Skin epidermis (tissue), 12 donors: ENCODE data around the gene ZHX3.
A peak's percentile ranks its signal among the peaks of the same experiment; 100 is the strongest.

Source experiments
- H3K27ac ChIP-seq, 21 experiments: fragments of 200-600 bp; sonication (generic) in 11 of 21; one replicate each; pipeline ENCODE4 v1.5.0; 2020; ENCODE audit warnings: mild to moderate bottlenecking in 3 of 21, inconsistent platforms in 2 of 21, moderate library complexity in 2 of 21
- H3K4me3 ChIP-seq, 7 experiments: fragments of 200-600 bp; sonication (generic) in 2 of 7; one replicate each; pipeline ENCODE4 v1.5.0; 2020; ENCODE audit warnings: inconsistent platforms in 2 of 7, mild to moderate bottlenecking in 2 of 7, moderate library complexity in 1 of 7

The ZHX3 gene

DNA sequence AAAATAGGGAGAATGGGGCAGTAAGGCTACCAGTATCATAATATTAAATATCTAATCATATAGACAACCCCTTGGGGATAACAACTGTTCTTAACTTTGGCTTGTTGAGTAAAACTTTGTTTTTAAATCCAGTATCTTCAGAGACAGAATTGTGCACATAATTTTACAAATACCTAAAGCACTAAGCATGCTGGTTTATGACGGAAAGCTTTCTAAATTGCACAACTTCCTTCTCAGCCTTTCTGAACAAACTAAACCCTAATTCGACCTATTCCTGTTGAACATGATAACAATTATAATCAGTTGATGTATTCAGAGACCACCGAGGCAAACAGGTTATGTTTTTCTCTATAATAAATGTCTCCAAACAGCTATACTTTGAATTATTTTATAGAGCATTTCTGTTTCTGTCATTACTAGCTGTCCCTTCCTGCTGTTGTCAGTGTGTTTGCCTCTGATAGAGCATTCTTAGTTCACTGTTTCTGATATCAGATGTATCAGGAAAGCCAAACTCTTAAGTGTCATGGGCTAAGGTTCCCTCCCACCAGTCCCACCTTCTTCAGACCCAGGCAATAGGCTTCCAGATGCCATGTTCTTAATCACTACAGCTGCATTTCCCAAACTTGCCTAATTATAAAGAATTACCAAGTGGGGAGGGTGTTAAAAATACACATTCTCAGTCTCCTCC is 8.7 kb downstream of the ZHX3 start:
- no peak overlapping the region for H3K4me3 ChIP-seq
- H3K27ac ChIP-seq = peak overlapping the region in 7 of 21 experiments; percentile 17 to 75 (median 51)

DNA sequence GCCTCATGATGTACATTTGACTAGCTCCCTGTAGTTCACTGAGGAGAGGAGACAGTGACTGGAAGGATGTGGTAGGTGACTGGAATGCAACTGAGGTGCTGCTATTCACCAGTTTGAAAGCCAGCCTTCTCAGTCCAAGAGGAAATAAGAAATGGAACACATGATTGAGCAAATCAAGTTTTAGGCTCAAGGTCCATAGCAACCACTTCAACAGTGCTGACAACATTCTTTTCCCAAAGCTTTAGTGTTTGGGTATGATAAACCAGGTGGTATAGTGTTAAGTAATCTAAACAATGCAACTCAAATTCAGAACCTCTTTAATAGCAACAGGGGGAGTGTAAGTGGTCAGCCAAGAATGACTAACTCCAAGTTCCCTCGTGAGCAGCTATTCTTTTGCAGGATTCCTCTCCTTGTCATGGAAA is 9.2 kb downstream of the ZHX3 start:
- Histone ChIP-seq H3K27ac (peak overlapping the region in 4 of 21 experiments; percentile 3 to 75 (median 34)), H3K4me3 (no peak overlapping the region)

DNA sequence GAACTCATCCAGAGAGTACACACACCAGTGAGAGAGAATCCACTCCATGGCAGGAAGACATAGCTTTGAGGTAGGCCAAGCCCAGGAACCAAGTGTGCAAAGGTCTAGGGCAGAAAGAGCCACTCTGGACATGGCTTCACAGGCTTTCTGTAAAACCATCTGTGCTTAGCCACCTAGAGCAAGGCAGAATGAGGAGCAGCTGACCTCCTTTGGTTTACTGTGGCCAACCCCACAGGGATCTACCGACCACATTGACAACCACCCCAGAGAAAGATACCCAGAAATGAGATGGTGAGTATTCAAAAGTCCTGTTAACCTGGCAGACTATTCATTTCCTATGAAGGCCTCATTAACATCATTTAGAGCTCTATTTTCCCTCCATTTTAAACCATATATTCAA is 10.5 kb downstream of the ZHX3 start:
- Histone ChIP-seq H3K27ac (no peak overlapping the region), H3K4me3 (no peak overlapping the region)

DNA sequence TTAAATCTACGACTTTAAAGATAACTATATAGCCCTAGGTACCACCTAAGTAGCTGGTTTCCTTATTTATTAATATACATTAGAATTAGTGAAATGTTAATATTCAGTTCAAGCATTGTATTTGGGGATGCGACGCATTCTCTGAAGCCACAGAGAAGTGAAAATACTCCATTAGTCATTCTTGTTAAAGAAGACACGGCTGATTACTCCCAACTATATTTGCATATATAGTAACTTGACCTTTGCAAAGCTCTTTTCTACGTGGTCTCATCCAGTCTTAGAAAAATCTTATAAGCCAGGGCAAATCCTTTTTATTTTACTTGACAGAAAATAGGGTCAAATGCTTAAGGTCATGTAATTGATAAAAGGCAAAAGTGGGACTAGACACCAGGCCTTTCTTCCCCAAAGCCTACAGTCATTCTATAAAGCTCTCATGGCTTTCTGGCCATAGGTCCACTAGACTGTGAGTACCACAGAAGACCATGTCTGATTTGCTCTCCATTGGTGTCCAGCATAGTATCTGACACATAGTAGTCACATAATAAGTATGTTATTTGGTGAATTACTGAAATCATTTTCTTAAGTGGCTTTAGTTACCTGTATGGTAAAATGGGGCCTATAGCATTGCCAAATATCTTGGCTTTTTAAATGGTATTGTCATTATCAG is 11.3 kb downstream of the ZHX3 start:
- no peak overlapping the region for H3K27ac ChIP-seq
- no peak overlapping the region for H3K4me3 ChIP-seq

DNA sequence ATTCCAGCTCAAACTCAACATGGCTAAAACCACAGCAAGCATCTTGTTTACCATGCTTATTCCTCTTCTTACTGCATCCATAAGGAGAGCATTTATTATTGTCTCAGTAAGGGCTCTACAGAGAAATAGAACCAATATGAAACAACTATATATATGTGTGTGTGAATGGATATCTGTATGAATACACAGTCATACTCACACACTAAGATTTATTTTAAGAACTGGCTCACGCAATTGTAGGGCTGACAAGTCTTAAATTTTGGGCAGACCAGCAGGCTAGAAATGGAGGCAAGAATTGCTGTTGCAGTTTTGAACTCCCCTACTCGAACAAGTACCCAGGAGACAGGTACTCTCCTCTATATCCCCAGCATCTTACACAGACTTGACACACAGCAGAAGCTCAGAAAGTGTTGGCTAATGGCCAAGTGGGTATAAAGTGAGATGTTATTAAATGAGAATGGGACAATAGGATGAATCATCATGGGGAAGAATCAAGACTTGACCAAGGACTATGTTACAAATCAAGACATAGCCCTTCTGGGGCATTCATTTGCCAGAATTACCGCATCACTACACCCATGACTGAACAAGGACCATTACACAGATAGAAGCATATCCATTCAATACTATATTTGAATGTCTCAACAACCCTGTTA is 13.0 kb downstream of the ZHX3 start:
- no peak overlapping the region for H3K4me3 ChIP-seq
- H3K27ac ChIP-seq = no peak overlapping the region

DNA sequence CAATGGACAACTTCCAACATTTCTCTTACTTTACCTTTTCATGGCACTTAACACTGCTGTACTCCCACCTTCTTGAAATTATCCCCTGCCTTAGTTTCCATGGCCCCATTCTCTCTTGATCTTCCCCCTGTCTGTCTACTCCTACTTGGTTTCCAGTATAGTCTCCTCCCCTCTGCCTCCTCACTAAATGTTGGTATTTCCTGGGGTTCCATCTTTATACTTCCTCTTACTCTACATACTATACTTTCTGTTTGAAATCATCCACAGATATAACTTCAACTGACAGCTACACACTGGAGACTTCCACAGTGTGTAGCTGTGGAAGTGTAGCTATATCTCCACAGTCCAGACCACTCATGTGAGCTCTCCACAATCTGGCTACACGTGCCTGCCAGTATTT is 13.5 kb downstream of the ZHX3 start:
- Histone ChIP-seq H3K27ac (no peak overlapping the region), H3K4me3 (no peak overlapping the region)

DNA sequence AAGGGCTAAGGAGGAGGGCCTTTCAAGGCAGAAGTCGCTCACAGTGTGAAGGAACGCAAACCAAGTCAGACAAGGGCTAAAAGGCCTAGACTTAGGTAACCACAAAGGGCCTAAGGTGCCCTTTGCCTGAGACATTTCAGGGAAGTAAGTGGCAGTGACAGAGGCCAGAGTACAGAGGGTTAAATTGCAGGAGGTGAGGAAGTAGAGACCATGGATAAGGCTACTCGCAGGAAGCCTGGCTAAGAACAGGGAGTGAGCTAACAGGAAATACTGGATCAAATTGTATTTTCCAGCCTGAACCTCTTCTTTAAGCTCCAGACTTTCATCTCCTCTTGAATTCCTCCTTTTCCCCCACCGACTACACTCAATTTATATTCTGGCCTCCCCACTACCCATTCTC is 16.6 kb downstream of the ZHX3 start:
- no peak overlapping the region for H3K4me3 ChIP-seq
- H3K27ac ChIP-seq = peak overlapping the region in 4 of 21 experiments; percentile 13 to 32 (median 26)

DNA sequence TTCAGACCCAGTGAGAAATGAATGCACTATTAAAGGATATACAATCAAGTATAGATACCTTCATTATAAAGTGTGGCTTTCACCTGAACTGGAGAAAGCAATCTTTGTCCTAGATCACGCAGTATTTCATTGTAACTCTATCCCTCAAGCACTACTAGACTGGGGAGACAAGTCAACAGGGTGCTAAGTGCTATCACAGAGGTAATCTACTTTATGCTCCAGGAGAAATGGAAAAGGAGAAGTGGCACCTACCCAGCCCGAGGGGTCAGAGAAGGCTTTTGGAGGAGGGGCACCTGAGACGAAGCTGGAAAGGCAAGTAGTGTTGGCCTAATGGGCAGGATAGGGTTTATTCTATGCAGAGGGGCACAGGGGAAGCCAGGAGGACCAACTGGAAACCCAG is 17.1 kb downstream of the ZHX3 start:
- Histone ChIP-seq H3K27ac (peak overlapping the region in 1 of 21 experiments; percentile 49), H3K4me3 (no peak overlapping the region)

DNA sequence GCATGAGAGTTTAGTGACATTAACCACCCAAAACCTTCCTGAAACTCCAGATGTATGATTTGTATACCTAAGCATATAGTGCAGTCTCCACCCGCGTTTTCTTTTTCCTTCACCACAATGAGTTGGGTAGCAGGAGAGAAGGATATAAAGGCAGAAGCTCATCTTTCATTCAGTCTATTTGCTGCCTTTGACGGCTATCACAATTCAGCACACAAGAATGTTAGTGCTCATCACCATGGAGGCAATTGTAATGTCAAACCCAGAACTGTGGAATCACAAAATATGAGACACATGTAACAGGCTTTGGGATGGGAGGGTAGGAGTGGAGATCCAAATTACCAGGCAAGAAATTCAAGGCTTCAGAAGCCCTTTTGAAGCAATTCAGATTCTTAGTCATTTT is 17.6 kb downstream of the ZHX3 start:
- H3K27ac ChIP-seq = no peak overlapping the region
- H3K4me3 ChIP-seq = no peak overlapping the region

DNA sequence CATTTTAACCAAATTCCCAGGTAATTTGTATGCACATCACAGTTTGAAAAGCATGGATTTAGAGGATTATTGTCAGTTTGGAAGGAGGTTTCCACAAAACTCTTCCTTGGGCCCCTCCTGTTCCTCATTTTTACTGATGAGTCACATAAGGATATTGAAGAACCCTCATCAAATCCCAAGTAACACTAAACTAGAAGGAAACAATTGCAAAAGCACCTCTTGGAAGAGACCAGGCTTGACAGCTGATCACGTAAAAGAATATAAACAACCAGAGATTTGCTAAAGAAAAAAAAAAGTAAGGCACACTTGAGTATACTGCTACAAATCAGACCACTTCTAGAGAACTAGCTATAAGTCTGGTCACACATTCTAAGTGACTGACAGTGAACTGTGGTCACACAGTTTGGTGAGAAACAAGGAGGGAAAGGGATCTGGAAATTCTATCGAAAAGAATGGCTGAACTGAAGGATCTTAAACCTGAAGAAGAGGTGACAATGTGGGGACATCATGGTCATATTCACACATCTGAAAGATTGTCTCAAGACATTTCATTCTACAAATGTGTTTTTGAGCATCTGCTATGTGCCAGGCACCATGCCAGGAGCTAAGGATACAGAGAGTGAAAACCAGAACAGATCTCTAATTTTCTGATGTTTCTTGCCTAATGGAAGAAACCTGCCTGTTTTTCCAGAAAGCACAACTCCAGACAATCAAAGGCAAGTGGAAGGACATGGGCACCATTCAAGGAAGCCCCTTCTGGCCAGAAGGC is 24.1 kb downstream of the ZHX3 start:
- H3K4me3 ChIP-seq = no peak overlapping the region
- H3K27ac ChIP-seq = peak overlapping the region in 4 of 21 experiments; percentile 7 to 58 (median 38)

DNA sequence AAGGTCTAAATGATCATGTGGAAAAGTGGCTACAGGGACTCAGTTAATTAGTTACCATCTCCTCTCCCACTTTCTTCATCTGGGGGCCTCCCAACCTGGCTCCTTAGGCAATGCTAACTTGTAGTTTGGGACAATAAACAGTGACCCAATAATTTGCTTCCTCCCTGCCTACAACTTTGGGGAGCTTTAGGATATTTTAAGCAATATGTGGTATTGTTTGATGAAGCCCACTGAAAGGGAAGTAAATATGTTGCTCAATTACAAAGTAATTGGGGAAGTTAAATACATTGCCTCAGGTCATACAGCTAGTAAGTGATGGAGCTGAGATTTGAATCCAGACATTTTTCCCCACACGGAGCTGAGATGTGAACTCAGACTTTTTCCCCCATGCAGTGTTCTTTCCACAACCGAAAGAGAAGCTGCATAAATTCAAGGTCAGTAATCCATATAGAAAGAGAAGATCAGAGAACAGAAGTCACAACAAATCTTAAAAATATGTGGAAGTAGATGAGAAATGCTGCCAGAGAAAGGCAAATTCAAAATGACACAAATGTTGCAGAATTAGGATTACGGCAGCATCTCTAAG is 26.6 kb downstream of the ZHX3 start:
- H3K4me3 ChIP-seq = no peak overlapping the region

DNA sequence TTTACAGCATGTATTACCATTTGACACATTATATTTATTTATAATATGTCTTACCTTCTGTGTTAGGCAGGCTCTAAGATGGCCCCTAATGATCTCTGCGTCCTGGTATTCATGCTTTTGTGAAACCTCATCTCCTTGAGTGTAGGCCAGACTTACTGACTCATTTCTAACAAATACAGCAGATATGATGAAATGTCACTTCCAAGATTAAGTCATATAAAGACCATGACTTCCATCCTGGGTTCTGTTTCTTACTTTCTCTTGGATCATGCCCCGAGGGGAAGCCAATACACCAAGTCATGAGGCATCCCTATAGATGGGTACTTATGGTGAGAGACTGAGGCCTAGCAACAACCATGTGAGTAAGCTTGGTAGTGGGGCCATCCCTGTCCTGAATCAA is 30.2 kb downstream of the ZHX3 start:
- no peak overlapping the region for H3K4me3 ChIP-seq
- H3K27ac ChIP-seq = no peak overlapping the region

More for the DNA sequence above, 26.6 kb downstream of the ZHX3 start:
- H3K27ac ChIP-seq = no peak overlapping the region

DNA sequence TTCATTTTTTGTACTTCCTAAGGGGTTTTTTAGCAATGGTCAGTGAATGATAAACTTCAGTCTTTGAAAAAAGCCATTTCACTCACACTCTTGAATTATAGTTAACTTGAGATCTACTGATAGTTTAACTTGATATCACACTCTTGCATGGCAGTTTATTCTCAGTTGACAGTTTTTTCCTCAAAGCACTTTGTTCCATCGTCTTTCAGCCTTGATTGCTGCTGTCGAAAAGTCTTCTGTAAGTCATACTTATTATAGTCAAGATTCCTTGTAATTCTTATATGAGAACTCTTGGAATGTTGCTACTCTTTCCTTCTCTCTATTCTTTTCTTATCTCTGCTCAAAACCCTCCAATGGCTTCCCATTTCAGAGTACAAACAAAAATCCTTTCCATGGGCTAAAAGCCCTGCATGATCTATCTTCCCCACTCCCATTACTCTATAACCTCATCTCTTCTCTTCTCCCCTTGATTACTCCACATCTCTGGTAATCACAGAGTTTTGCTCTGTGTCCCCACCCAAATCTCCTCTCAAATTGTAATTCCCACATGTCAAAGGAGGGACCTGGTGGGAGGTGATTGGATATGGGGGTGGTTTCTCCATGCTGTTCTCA is 31.2 kb downstream of the ZHX3 start:
- H3K27ac ChIP-seq = no peak overlapping the region
- no peak overlapping the region for H3K4me3 ChIP-seq

DNA sequence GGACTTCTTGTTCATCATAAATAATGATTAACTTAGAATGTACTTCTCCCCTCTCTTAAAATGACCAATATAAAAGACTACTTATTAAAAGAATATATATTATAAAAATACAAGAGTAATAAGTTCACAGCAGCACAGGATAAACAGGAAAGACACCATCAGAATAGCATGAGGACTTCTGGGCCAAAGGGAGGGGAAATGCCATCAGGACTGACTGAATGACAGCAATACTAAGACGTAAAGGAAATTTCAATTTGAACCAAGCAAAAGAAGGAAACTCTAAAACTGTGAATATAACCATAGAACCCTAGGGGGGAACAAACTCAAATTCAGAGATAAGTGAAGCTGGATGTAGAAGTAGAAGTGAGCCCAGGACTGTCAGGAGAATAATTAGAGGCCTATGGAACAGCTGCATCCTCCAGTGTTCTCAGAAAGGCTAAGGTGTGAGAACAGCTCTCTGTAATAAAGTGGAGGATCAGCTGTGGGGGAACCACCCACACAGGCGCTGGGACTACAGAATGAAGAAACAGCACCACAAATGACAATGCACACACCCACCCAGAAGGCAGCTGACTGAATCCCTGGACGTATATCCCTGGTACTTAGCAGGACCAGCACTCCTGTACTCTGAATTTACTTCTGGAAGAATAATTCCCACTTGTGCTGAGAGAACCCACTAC is 37.8 kb downstream of the ZHX3 start:
- Histone ChIP-seq H3K4me3 (no peak overlapping the region), H3K27ac (peak overlapping the region in 1 of 21 experiments; percentile 28)

DNA sequence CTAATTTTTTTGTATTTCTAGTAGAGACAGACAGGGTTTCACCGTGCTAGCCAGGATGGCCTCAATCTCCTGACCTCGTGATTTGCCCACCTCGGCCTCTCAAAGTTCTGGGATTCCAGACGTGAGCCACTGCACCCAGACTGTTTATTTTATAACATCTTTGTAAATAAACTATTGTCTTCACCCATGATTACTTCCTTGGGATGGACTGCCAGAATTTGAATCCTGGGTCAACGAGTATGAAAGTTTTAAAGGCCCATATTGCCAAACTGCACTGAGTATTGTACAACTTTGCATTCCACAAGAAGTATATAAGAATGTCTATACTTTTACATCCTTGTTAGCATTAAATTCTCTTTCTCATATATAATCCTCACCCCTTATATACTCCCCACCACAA is 38.6 kb downstream of the ZHX3 start:
- Histone ChIP-seq H3K4me3 (no peak overlapping the region), H3K27ac (no peak overlapping the region)

DNA sequence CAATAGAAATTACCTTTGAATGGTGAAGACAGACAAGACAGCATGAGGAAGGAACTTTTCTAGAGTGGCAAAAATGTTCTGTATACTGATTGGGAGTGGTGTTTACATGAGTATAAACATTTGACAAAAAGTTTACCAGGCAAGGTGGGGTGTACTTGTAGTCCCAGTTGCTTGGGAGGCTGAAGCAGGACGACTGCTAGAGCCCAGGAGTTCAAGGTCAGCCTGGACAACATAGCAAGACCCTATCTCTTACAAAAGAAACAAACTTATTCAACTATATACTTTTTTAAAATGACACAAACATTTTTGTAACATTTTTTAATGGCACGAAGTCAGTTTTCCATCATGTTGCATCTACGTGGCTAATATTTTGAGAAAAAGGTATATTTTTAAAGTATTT is 40.5 kb downstream of the ZHX3 start:
- Histone ChIP-seq H3K27ac (peak overlapping the region in 1 of 21 experiments; percentile 33), H3K4me3 (no peak overlapping the region)

DNA sequence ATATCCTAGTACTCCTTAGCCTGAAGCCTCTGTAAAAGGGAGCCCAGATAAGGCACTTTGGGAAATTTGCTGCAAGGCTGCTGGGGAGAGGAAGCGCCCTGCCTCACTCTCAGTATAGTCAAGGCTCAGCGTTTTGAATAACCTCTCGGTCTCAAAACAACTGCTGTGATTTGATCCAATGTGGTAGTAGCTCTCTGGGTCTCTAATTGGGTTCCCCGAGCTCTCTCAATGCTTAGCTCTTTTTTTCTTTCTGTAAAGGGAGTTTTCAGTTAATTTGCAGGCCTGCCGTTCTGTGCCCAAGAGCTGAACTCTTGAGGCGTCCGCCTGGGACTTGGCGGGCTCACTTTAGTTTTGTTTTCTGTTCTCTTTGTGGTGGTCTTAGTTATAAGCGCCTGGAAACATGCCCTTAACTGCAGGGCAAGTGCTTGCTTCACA is 41.2 kb downstream of the ZHX3 start:
- H3K4me3 ChIP-seq = no peak overlapping the region
- peak overlapping the region in 8 of 21 experiments; percentile 12 to 51 (median 28) for H3K27ac ChIP-seq

DNA sequence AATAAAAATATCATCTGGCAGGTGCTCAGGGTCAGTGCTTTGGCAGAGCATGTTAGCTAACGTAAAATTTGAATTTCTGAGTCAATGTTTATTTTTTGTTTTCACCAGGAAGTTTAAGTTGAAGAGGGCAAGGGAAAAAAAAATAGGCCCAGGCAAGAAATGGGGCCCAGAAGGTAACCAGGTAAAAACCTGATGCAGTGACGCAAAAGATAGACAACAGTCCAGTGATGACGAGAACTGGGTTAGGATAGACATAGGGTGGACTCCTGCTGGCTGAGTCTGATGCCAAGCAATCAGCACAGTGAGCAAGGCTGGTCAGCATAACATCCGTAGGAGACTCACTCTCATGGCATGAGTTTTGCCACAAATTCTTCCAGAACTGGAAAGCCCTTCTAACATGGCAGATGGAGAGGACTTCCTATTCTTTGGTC is 42.2 kb downstream of the ZHX3 start:
- Histone ChIP-seq H3K27ac (no peak overlapping the region), H3K4me3 (no peak overlapping the region)

DNA sequence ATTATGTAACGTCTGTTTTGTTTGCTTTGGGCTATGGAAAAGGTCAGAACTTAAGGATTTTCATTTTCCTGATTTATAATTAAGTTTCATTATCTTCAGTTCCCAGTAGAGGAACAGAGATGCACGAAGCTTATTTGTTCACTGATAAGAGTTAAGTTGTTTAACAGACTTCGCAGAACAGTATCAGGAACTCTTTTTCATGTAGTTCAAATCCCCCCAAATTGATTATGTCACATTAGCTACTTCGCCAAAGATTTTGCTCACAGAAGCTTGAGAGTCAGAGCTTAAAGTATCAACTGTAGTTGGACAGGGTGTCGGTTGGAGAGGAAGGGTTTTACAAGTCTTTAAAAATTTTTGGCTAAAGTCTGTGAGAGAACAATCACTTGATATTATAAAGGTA is 43.4 kb downstream of the ZHX3 start:
- no peak overlapping the region for H3K27ac ChIP-seq
- H3K4me3 ChIP-seq = no peak overlapping the region
